ENCODE results near the gene ZNF860.

DNA sequence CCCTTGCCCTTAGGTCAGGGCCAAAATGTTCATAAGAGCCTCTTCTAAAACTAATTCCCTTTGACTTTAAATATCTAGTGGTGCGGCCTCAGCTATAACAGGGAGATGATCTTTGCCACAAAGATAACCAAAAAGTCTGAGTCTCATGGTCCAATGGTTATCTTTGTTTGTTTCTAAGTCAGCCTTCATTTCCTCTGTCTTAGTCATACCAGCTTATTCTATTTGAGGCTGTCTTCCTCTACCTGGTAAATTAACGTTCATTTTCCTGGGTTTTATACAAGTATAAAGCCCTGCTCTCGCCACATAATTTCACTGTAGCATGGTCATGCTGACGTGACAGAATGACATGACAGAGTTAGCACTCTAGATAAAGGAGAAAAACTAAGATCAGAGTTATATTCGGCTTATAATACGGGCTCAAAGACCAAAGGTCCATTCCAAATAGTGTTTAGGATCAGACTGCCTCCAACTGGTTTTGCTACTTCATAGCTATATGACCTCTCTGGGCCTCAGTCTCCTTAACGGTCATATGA, 18.4 kb downstream of the ZNF860 start:
- TF ChIP-seq, protein P1, sequence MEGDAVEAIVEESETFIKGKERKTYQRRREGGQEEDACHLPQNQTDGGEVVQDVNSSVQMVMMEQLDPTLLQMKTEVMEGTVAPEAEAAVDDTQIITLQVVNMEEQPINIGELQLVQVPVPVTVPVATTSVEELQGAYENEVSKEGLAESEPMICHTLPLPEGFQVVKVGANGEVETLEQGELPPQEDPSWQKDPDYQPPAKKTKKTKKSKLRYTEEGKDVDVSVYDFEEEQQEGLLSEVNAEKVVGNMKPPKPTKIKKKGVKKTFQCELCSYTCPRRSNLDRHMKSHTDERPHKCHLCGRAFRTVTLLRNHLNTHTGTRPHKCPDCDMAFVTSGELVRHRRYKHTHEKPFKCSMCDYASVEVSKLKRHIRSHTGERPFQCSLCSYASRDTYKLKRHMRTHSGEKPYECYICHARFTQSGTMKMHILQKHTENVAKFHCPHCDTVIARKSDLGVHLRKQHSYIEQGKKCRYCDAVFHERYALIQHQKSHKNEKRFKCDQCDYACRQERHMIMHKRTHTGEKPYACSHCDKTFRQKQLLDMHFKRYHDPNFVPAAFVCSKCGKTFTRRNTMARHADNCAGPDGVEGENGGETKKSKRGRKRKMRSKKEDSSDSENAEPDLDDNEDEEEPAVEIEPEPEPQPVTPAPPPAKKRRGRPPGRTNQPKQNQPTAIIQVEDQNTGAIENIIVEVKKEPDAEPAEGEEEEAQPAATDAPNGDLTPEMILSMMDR (conservative IDR thresholded peaks at IDR 0.05 in 1 of 2, IDR thresholded peaks at IDR 0.05 in 1 of 2; ENCODE audit: extremely low read depth in 1 of 2, insufficient read depth in 1 of 2, low read depth in 1 of 2, low read length in 2 of 2), result no peak
- no peak for TF ChIP-seq EZH2 (IDR thresholded peaks at IDR 0.05; ENCODE audit: borderline replicate concordance, low read length)
